ENCODE measurements around the gene DAAM2.

GRCh38 chr6:39879535-39879934 lies 87.4 kb downstream of the DAAM2 start:
- TF ChIP-seq CTCF (IDR thresholded peaks at IDR 0.05 in 4 of 5, conservative IDR thresholded peaks at IDR 0.05 in 1 of 5) (no peak), POLR2A (IDR thresholded peaks at IDR 0.05) (no peak)

Measured in gastrocnemius medialis (tissue), 4 donors.